Smooth muscle cell (in vitro differentiated cells): ENCODE measurements around the gene BRD1. TPM values are rescaled to one million over a fixed set of nuclear protein-coding genes. Genes with fewer than 3 reads are reported as not detected.

Experiments used
- DNase-seq: peaks from one replicate; lab custom pipeline; 2025; ENCODE audit not compliant: unreplicated experiment; lab: John Stamatoyannopoulos, UW
- H2AFZ ChIP-seq: fragments of 200-600 bp; sonication (generic); 2 replicates; pipeline ENCODE4 v1.6.0; 2016; ENCODE audit warnings: antibody characterized with exemption, low read depth, mild to moderate bottlenecking
- H3F3A ChIP-seq: fragments of 200-600 bp; sonication (generic); 2 replicates; pipeline ENCODE4 v1.6.0; 2017; ENCODE audit warnings: antibody characterized with exemption, low read depth
- H3K27ac ChIP-seq: fragments of 200-600 bp; sonication (generic); 2 replicates; pipeline ENCODE4 v1.5.1; 2016; ENCODE audit warnings: low read depth, mild to moderate bottlenecking
- H3K27me3 ChIP-seq: fragments of 200-600 bp; sonication (generic); 2 replicates; pipeline ENCODE4 v1.6.1; 2016; ENCODE audit warnings: low read depth, mild to moderate bottlenecking
- H3K36me3 ChIP-seq: fragments of 200-600 bp; sonication (generic); 2 replicates; pipeline ENCODE4 v1.5.1; 2016; ENCODE audit warnings: low read depth
- H3K4me1 ChIP-seq: fragments of 200-600 bp; sonication (generic); 2 replicates; pipeline ENCODE4 v1.5.1; 2016; ENCODE audit warnings: low read depth
- H3K4me2 ChIP-seq: fragments of 200-600 bp; sonication (generic); 2 replicates; pipeline ENCODE4 v1.6.0; 2016; ENCODE audit warnings: mild to moderate bottlenecking
- H3K4me3 ChIP-seq: fragments of 200-600 bp; sonication (generic); 2 replicates; pipeline ENCODE4 v1.5.1; 2016; ENCODE audit warnings: mild to moderate bottlenecking
- H3K79me2 ChIP-seq: fragments of 200-600 bp; sonication (generic); 2 replicates; pipeline ENCODE4 v1.6.0; 2016; ENCODE audit warnings: low read depth, mild to moderate bottlenecking
- H3K9ac ChIP-seq: fragments of 200-600 bp; sonication (generic); 2 replicates; pipeline ENCODE4 v1.6.0; 2016; ENCODE audit warnings: low read depth
- H3K9me3 ChIP-seq: fragments of 200-600 bp; sonication (generic); replicated peaks from 2 replicates; pipeline ENCODE4 v1.5.1; 2016; ENCODE audit warnings: low read depth
- H4K20me1 ChIP-seq: fragments of 200-600 bp; sonication (generic); 2 replicates; pipeline ENCODE4 v1.6.0; 2016; ENCODE audit warnings: low read depth
- WGBS: methylation state at CpG from one replicate; pipeline ENCODE4 v1.1.7; 2016; ENCODE audit warnings: low lambda C conversion rate; 5-methylcytosine and 5-hydroxymethylcytosine counted together
- polyA plus RNA-seq: library from polyadenylated mRNA; unstranded; fragments of >200 nt; fragmentation: Nextera tagmentation; extraction: Ambion mirVana; gene quantifications from 2 replicates; pipeline ENCODE4 v1.2.1, GENCODE V29; 2016
- total RNA-seq: library from RNA; depleted of rRNA; stranded (reverse); fragments of >200 nt; gene quantifications from 2 replicates; pipeline ENCODE4 v1.2.3, GENCODE V29; 2014
- TF ChIP-seq, protein P1 (sequence below): fragments of 200-600 bp; sonication (generic); IDR thresholded peaks from 2 replicates; pipeline ENCODE4 v1.5.1; 2017; ENCODE audit warnings: borderline replicate concordance, mild to moderate bottlenecking, antibody characterized with exemption; ENCODE audit not compliant: insufficient read depth, poor library complexity, severe bottlenecking

The BRD1 gene
- total and polyA plus RNA-seq, 2 experiments from 2014 or later = 15.0 to 20.5 TPM

DNA sequence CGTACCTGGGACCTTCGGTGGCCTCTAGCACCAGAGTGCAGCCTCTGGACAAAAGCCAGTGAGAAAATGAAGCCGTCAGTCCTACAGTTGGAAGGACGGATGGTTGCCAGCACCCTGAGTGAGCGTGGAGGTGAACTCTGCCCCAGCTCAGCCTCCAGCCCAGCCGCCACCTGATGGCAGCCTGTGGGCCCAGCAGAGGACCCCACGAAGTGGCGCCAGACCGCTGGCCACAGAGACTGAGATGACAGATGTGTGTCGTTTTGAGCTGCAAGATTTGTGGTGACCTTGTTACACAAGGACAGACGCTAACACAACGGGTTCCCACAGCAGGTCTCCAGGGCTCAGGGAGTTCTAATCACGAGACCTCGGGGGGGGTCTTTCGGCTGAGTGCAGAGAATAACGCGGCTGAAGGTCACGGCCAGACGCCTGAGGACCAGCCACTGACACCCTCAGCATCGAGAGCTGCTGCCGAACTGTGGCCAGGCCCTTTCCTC, 75.0 kb downstream of the BRD1 start:
- Histone ChIP-seq H3K4me1 (peaks cover 2% of the 10 kb centered on the region), H3K79me2 (no peaks in the 10 kb centered on the region), H3K4me3 (no peak overlapping the region), H3K9me3 (no peaks in the 10 kb centered on the region), H3K9ac (no peak overlapping the region), H3K36me3 (no peaks in the 10 kb centered on the region), H3F3A (no peaks in the 10 kb centered on the region), H4K20me1 (no peaks in the 10 kb centered on the region), H3K4me2 (no peak overlapping the region), H2AFZ (no peak overlapping the region), H3K27ac (no peak overlapping the region), H3K27me3 (no peaks in the 10 kb centered on the region)
- 85% methylated on average over 21 of the region's 21 CpGs for WGBS
- no peak for DNase-seq
- TF ChIP-seq, protein P1, sequence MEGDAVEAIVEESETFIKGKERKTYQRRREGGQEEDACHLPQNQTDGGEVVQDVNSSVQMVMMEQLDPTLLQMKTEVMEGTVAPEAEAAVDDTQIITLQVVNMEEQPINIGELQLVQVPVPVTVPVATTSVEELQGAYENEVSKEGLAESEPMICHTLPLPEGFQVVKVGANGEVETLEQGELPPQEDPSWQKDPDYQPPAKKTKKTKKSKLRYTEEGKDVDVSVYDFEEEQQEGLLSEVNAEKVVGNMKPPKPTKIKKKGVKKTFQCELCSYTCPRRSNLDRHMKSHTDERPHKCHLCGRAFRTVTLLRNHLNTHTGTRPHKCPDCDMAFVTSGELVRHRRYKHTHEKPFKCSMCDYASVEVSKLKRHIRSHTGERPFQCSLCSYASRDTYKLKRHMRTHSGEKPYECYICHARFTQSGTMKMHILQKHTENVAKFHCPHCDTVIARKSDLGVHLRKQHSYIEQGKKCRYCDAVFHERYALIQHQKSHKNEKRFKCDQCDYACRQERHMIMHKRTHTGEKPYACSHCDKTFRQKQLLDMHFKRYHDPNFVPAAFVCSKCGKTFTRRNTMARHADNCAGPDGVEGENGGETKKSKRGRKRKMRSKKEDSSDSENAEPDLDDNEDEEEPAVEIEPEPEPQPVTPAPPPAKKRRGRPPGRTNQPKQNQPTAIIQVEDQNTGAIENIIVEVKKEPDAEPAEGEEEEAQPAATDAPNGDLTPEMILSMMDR = no peak

DNA sequence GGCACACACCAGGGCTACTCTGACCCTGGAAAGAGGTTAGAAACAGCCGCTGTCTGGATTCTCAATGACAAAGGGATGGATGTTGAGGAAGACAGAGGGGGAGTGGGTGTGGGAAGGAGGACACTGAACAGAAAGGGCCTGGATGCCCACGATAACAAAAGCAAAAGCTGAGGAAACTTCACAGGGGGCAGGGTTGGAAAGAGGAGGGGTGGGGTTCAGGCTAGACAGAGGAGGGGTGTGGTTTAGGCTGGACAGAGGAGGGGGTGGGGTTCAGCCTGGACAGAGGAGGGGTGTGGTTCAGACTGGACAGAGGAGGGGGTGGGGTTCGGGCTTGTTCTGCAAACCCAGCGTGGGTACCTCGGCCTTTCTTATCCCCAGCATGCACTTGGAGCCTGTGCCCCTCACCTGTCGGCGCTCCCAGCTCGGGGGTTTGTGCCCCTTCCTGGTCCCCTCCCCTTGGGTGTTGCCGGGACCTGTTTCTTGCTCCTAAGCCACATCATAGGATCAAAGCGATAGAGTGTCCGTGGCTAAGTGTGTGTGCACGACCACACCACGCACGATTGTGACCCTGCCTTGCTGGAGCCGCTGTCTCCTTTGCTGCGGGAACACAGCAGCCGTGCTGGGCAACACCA, 75.6 kb downstream of the BRD1 start:
- Histone ChIP-seq H3K79me2 (no peaks in the 10 kb centered on the region), H3K4me3 (no peak overlapping the region), H4K20me1 (no peaks in the 10 kb centered on the region), H3F3A (no peaks in the 10 kb centered on the region), H3K27ac (no peak overlapping the region), H3K4me2 (no peak overlapping the region), H3K9me3 (no peaks in the 10 kb centered on the region), H3K9ac (no peak overlapping the region), H3K36me3 (no peaks in the 10 kb centered on the region), H3K4me1 (peaks cover 8% of the 10 kb centered on the region), H3K27me3 (no peaks in the 10 kb centered on the region), H2AFZ (no peak overlapping the region)
- DNase-seq = no peak
- 92% methylated on average over 14 of the region's 17 CpGs for WGBS
- TF ChIP-seq, protein P1 = no peak

DNA sequence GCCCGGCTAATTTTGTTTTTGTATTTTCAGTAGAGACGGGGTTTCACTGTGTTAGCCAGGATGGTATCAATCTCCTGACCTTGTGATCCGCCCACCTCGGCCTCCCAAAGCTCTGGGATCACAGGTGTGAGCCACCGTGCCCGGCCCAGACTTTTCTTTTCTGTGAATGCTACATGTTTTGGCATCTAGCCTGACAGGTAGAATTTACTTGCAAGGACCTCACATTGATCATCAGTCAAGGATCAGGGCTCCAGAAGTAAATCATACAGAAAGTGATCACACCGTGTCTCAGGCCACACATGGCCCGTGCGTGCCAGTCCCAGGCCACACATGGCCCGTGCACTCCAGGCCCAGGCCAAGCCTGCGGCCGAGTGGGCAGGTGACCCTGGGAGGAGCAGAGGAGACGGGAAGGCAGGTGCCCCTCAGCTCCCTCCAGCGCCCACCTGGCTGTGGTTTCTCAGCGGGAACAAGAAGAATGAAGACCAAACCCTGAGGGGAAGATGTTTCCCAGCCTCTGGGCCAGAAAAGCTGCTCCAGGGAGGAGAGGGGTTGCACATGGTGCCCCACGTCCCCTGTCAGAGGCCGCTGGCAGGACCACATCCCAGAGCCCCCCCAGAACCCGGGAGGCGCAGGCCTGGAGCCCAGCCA, 76.2 kb downstream of the BRD1 start:
- H3K4me3 ChIP-seq = no peak overlapping the region
- H3K9ac ChIP-seq = no peak overlapping the region
- no peak for DNase-seq
- H3K79me2 ChIP-seq = no peaks in the 10 kb centered on the region
- no peak overlapping the region for H3K27ac ChIP-seq
- H3K27me3 ChIP-seq = no peaks in the 10 kb centered on the region
- no peak overlapping the region for H3K4me2 ChIP-seq
- H3K4me1 ChIP-seq = peaks cover 9% of the 10 kb centered on the region
- TF ChIP-seq, protein P1 = no peak
- no peaks in the 10 kb centered on the region for H3K9me3 ChIP-seq
- H4K20me1 ChIP-seq = no peaks in the 10 kb centered on the region
- WGBS = 92% methylated on average over 19 of the region's 19 CpGs
- H3F3A ChIP-seq = no peaks in the 10 kb centered on the region
- no peak overlapping the region for H2AFZ ChIP-seq
- no peaks in the 10 kb centered on the region for H3K36me3 ChIP-seq
